Measurements from ENCODE around the gene COX7B2.

DNA sequence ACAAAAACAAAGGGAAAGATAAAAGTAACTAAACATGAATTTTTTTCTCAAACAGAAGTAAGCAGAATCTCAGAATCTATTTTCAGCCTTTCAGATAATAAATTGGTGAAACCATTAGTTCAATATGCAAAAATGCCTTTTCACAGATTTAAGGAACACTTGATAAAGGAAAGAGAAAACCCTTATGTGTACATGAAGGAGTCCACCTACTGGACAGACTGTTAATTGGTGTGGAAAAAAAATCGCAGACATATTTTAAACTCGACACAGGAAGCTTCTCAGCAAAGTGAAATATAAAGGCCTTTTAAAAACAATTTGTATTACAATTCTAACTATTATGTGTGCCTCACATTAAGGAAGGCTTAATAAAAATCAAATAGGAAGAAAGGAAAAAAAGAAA lies 22.3 kb downstream of the COX7B2 start:
- TF ChIP-seq, protein P1, sequence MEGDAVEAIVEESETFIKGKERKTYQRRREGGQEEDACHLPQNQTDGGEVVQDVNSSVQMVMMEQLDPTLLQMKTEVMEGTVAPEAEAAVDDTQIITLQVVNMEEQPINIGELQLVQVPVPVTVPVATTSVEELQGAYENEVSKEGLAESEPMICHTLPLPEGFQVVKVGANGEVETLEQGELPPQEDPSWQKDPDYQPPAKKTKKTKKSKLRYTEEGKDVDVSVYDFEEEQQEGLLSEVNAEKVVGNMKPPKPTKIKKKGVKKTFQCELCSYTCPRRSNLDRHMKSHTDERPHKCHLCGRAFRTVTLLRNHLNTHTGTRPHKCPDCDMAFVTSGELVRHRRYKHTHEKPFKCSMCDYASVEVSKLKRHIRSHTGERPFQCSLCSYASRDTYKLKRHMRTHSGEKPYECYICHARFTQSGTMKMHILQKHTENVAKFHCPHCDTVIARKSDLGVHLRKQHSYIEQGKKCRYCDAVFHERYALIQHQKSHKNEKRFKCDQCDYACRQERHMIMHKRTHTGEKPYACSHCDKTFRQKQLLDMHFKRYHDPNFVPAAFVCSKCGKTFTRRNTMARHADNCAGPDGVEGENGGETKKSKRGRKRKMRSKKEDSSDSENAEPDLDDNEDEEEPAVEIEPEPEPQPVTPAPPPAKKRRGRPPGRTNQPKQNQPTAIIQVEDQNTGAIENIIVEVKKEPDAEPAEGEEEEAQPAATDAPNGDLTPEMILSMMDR (conservative IDR thresholded peaks at IDR 0.05; ENCODE audit: low read depth, low read length): peak; percentile 55
- TF ChIP-seq MXI1 (IDR thresholded peaks at IDR 0.05; ENCODE audit: borderline replicate concordance, low read depth, low read length) (no peak), POLR2A (IDR thresholded peaks at IDR 0.05; ENCODE audit: low read depth, low read length) (no peak), CHD1 (IDR thresholded peaks at IDR 0.05; ENCODE audit: low read depth, low read length) (no peak)
- TF ChIP-seq, protein P2, sequence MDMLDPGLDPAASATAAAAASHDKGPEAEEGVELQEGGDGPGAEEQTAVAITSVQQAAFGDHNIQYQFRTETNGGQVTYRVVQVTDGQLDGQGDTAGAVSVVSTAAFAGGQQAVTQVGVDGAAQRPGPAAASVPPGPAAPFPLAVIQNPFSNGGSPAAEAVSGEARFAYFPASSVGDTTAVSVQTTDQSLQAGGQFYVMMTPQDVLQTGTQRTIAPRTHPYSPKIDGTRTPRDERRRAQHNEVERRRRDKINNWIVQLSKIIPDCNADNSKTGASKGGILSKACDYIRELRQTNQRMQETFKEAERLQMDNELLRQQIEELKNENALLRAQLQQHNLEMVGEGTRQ (IDR thresholded peaks at IDR 0.05; ENCODE audit: low read depth, low read length): no peak

Data from IMR-90 (cell line).